Natural killer cell (primary cell): ENCODE data around the gene RANBP2. TPM values are rescaled to one million over a fixed set of nuclear protein-coding genes. Genes with fewer than 3 reads are reported as not detected.
A peak's percentile ranks its signal among the peaks of the same experiment; 100 is the strongest.
"Not testable (repeated sequence)": the region's sequence is repeated elsewhere in the genome, so short reads cannot be mapped to it uniquely, and the experiment has no call there.

Source experiments
- ATAC-seq, 3 donors: fragments of 150-1000 bp in 2 of 3; fragments of 200-7000 bp in 1 of 3; cut with Tn5 transposase; 1 replicate in 1 of 3; 2 replicates in 2 of 3; pipeline ENCODE4 v1.10.0; 2021; ENCODE audit warnings: mild to moderate bottlenecking in 2 of 3, moderate library complexity in 2 of 3
- DNase-seq, 2 donors: peaks; one replicate each; pipeline versions ENCODE4 v3.0.0 to v3.0.0-alpha.2; 2013 to 2021; ENCODE audit warnings: mixed read lengths in 1 of 2
- H3K27ac ChIP-seq: one replicate; pipeline ENCODE4 v1.5.1; 2013; ENCODE audit warnings: mild to moderate bottlenecking, low read length
- H3K27me3 ChIP-seq: one replicate; pipeline ENCODE4 v1.6.1; 2013; ENCODE audit warnings: low read length; ENCODE audit not compliant: control insufficient read depth, insufficient read depth
- H3K36me3 ChIP-seq: one replicate; pipeline ENCODE4 v1.6.1; 2013; ENCODE audit warnings: low read length; ENCODE audit not compliant: control insufficient read depth, insufficient read depth
- H3K4me1 ChIP-seq: one replicate; pipeline ENCODE4 v1.6.1; 2013; ENCODE audit warnings: low read length; ENCODE audit not compliant: control insufficient read depth, insufficient read depth
- H3K4me3 ChIP-seq: one replicate; pipeline ENCODE4 v1.5.1; 2013; ENCODE audit warnings: low read length
- H3K9me3 ChIP-seq: one replicate; pipeline ENCODE4 v1.6.1; 2013; ENCODE audit warnings: low read length; ENCODE audit not compliant: control insufficient read depth, insufficient read depth
- H3K27ac Mint-ChIP-seq, 2 donors: one replicate each; pipeline ENCODE4 v1.8.0; 2022; ENCODE audit warnings: mild to moderate bottlenecking in 2 of 2, mixed read lengths in 2 of 2, moderate library complexity in 1 of 2
- H3K27me3 Mint-ChIP-seq, 2 donors: one replicate each; pipeline ENCODE4 v1.8.0; 2022; ENCODE audit warnings: low read depth in 2 of 2, mixed read lengths in 2 of 2
- H3K36me3 Mint-ChIP-seq: one replicate; pipeline ENCODE4 v1.8.0; 2022; ENCODE audit warnings: mixed read lengths
- H3K4me1 Mint-ChIP-seq, 2 donors: one replicate each; pipeline ENCODE4 v1.8.0; 2022; ENCODE audit warnings: mixed read lengths in 2 of 2
- H3K4me3 Mint-ChIP-seq: one replicate; pipeline ENCODE4 v1.8.0; 2022; ENCODE audit warnings: mild to moderate bottlenecking, moderate library complexity, mixed read lengths
- H3K9me3 Mint-ChIP-seq, 2 donors: one replicate each; pipeline ENCODE4 v1.8.0; 2022; ENCODE audit warnings: mixed read lengths in 2 of 2
- WGBS: methylation state at CpG from one replicate; pipeline ENCODE4 v1.1.7; 2013; ENCODE audit warnings: missing lambda C conversion rate; ENCODE audit not compliant: insufficient coverage; 5-methylcytosine and 5-hydroxymethylcytosine counted together
- intact Hi-C: fragments of 100-400 bp; cut with micrococcal nuclease; formaldehyde crosslinking; loops from one replicate; pipeline ENCODE4 v1.14.2; 2022
- total RNA-seq, 4 donors: library from RNA; stranded (reverse); fragments of 120-200 nt in 1 of 4; gene quantifications; one replicate each; pipeline versions ENCODE4 v1.2.3 to v1.2.4, GENCODE V29; 2013 to 2022
- TF ChIP-seq, protein P1 (sequence below): fragments of 200-600 bp; IDR thresholded peaks from one replicate; pipeline ENCODE4 v1.8.0; 2022; ENCODE audit warnings: antibody characterized with exemption

Gene RANBP2
- total RNA-seq, 3 donors from 2014 or later (not counting 1 experiment from before 2014, with no cell fraction given): 105 to 134 (median 107) TPM

DNA sequence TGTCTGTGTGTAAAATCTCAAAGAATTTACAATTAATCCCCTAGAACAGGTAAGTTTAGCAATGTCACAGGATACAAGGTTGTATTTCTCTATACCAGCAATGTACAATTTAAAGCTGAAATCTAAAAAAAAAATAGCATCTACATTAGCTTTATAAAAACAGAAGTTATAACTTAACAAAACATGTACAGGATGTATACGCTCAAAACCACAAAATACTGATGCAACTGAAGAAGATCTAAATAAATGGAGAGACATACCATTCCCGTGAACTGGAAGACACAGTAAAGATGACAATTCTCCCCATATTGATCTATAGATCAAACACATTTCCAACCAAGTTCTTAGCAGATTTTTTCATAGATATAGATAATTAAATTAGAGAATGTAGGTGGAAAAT is 17.5 kb upstream of the RANBP2 start:
- Histone ChIP-seq H3K4me3 (no peak overlapping the region), H3K27me3 (no peaks in the 10 kb centered on the region), H3K9me3 (no peaks in the 10 kb centered on the region), H3K27ac (no peak overlapping the region), H3K4me1 (no peaks in the 10 kb centered on the region), H3K36me3 (no peaks in the 10 kb centered on the region)
- intact Hi-C loops: no loop called here
- no peaks in the 10 kb centered on the region for H3K9me3 Mint-ChIP-seq
- no peak overlapping the region for H3K4me3 Mint-ChIP-seq
- no peaks in the 10 kb centered on the region for H3K27me3 Mint-ChIP-seq
- 20% methylated on average over 1 of the region's 2 CpGs for WGBS
- no peaks in the 10 kb centered on the region for H3K36me3 Mint-ChIP-seq
- no peak for ATAC-seq
- no peaks in the 10 kb centered on the region for H3K4me1 Mint-ChIP-seq
- TF ChIP-seq, protein P1, sequence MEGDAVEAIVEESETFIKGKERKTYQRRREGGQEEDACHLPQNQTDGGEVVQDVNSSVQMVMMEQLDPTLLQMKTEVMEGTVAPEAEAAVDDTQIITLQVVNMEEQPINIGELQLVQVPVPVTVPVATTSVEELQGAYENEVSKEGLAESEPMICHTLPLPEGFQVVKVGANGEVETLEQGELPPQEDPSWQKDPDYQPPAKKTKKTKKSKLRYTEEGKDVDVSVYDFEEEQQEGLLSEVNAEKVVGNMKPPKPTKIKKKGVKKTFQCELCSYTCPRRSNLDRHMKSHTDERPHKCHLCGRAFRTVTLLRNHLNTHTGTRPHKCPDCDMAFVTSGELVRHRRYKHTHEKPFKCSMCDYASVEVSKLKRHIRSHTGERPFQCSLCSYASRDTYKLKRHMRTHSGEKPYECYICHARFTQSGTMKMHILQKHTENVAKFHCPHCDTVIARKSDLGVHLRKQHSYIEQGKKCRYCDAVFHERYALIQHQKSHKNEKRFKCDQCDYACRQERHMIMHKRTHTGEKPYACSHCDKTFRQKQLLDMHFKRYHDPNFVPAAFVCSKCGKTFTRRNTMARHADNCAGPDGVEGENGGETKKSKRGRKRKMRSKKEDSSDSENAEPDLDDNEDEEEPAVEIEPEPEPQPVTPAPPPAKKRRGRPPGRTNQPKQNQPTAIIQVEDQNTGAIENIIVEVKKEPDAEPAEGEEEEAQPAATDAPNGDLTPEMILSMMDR: no peak
- no peak overlapping the region for H3K27ac Mint-ChIP-seq
- DNase-seq: no peak

DNA sequence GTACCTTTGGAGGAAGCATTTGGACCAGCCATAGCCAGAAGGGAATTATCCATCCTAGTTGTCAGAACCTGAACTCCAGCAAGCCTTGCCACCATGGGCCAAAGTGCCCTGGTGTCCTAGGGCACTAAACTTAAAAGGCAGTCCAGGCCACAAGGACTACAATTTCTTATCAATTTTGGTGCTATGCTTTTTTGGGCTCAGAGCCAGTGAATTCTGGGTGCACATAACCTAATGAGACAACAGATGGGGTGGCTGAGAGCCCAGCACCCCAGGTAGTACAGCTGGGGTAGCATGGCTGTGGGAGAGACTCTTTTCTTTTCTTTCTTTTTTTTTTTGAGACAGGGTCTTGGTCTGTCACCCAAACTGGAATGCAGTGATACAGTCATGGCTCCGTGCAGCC is 14.4 kb upstream of the RANBP2 start:
- Histone ChIP-seq H3K4me1 (no peaks in the 10 kb centered on the region), H3K27ac (no peak overlapping the region), H3K36me3 (no peaks in the 10 kb centered on the region), H3K9me3 (no peaks in the 10 kb centered on the region), H3K4me3 (no peak overlapping the region), H3K27me3 (no peaks in the 10 kb centered on the region)
- Mint-ChIP-seq H3K9me3 (peaks cover 0 to 5% of the 10 kb centered on the region in 2 donors), H3K4me1 (no peaks in the 10 kb centered on the region), H3K4me3 (no peak overlapping the region), H3K36me3 (peaks cover 8% of the 10 kb centered on the region), H3K27me3 (peaks cover 0 to 18% of the 10 kb centered on the region in 2 donors), H3K27ac (no peak overlapping the region)
- intact Hi-C loops: no loop called here
- DNase-seq: no peak
- TF ChIP-seq, protein P1: no peak
- WGBS: 94% methylated on average over 1 of the region's 1 CpG
- no peak for ATAC-seq

DNA sequence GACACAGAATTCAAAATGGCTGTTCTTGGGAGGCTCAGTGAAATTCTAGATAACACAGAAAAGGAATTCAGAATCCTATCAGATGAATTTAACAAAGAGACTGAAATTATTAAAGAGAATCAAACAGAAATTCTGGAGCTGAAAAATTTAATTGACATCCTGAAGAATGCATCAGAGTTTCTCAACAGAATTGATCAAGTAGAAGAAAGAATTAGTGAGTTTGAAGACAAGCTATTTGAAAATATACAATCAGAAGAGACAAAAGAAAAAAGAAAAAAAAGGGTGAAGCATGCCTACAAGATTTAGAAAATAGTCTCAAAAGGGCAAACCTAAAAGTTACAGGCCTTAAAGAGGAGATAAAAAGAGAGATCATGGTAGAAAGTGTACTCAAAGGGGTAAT is 12.0 kb upstream of the RANBP2 start:
- no peak overlapping the region for H3K27ac ChIP-seq
- Mint-ChIP-seq H3K9me3 (peaks cover 0 to 5% of the 10 kb centered on the region in 2 donors), H3K4me3 (no peak overlapping the region), H3K4me1 (no peaks in the 10 kb centered on the region), H3K36me3 (peaks cover 8% of the 10 kb centered on the region), H3K27me3 (peaks cover 8 to 28% of the 10 kb centered on the region in 2 donors), H3K27ac (no peak overlapping the region)
- no peaks in the 10 kb centered on the region for H3K4me1 ChIP-seq
- H3K9me3 ChIP-seq: no peaks in the 10 kb centered on the region
- no peaks in the 10 kb centered on the region for H3K27me3 ChIP-seq
- TF ChIP-seq, protein P1: no peak
- no peaks in the 10 kb centered on the region for H3K36me3 ChIP-seq
- intact Hi-C loops: no loop called here
- no peak for DNase-seq
- no peak overlapping the region for H3K4me3 ChIP-seq
- ATAC-seq: no peak

DNA sequence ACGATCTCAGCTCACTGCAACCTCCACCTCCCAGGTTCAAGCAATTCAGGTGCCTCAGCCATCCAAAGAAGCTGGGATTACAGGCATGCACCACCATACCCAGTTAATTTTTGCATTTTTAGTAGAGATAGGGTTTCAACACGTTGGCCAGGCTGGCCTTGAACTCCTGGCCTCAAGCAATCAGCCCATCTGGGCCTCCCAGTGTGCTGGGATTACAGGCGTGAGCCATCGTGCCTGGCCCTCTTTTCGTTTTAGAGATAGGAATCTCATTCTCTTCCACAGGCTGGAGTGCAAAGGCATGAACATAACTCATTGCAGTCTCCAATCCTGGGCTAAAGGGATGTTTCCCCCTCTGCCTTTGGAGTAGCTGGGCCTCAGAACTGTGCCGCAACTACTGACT is 2.3 kb upstream of the RANBP2 start:
- H3K4me1 Mint-ChIP-seq, H3K27ac Mint-ChIP-seq, H3K4me3 Mint-ChIP-seq, H3K36me3 ChIP-seq, intact Hi-C loops, DNase-seq, H3K36me3 Mint-ChIP-seq, H3K27me3 Mint-ChIP-seq, H3K4me3 ChIP-seq, H3K27me3 ChIP-seq, H3K9me3 ChIP-seq, H3K9me3 Mint-ChIP-seq, H3K27ac ChIP-seq, ATAC-seq: not testable (repeated sequence)
- peaks cover 13% of the 10 kb centered on the region for H3K4me1 ChIP-seq
- 87% methylated on average over 6 of the region's 6 CpGs for WGBS

DNA sequence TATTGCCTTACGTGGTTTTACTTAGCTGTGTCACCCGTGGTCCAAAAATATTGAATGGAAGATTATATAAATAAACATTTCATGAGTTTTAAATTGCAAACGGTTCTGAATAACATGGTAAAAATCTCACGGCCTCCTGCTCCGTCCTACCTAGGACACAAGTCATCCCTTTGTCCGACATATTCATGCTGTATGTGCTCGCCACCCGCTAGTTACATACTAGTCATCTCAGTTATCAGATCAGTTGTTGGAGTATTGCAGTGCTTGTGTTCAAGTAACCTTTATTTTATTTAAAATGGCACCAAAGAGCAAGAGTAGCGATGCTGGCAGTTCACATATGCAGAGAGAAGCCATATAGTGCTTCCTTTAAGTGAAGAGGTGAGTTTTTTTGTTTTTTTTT is 6.8 kb downstream of the RANBP2 start:
- ATAC-seq: not testable (repeated sequence)

DNA sequence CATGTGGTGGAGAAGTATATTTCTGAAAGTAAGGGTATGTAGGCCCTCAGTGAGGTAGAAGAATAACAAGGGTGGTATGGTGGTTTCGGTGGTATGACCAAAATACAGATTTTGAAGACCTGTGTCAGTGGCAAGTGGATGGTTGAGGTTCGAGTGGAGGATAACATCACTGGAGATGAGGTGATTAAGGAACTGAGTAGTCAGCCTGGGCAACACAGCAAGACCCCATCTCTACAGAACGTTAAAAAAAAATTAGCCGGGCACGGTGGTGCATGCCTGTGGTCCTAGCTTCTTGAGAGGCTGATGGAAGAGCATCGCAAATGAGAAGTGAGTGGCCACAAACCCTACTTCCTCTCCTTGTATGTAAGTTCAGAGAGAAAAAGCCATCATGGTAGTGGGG is 15.4 kb downstream of the RANBP2 start:
- WGBS: 86% methylated on average over 2 of the region's 6 CpGs
- H3K27me3 Mint-ChIP-seq, H3K27ac ChIP-seq, H3K9me3 ChIP-seq, H3K4me3 ChIP-seq, H3K36me3 Mint-ChIP-seq, ATAC-seq, H3K27me3 ChIP-seq, H3K4me3 Mint-ChIP-seq, intact Hi-C loops, H3K36me3 ChIP-seq, DNase-seq, H3K4me1 ChIP-seq, H3K9me3 Mint-ChIP-seq: not testable (repeated sequence)
- Mint-ChIP-seq H3K27ac (peak overlapping the region; percentile 3 to 74), H3K4me1 (peaks cover 0 to 14% of the 10 kb centered on the region in 2 donors)

More for the DNA sequence above, 6.8 kb downstream of the RANBP2 start:
- H3K4me3 ChIP-seq, intact Hi-C loops, H3K36me3 Mint-ChIP-seq, DNase-seq, H3K4me1 ChIP-seq, H3K27ac Mint-ChIP-seq, H3K27ac ChIP-seq, H3K9me3 ChIP-seq, H3K27me3 Mint-ChIP-seq, H3K27me3 ChIP-seq, H3K9me3 Mint-ChIP-seq, H3K4me3 Mint-ChIP-seq, H3K36me3 ChIP-seq: not testable (repeated sequence)
- 86% methylated on average over 9 of the region's 9 CpGs for WGBS
- peaks cover 30 to 31% of the 10 kb centered on the region in 2 donors for H3K4me1 Mint-ChIP-seq
